ENCODE data around the gene GRM2. TPM values are rescaled to one million over a fixed set of nuclear protein-coding genes. Genes with fewer than 3 reads are reported as not detected.

Gene GRM2
- total RNA-seq, 2 experiments from 2014 or later = 1.7 to 2.4 TPM

DNA sequence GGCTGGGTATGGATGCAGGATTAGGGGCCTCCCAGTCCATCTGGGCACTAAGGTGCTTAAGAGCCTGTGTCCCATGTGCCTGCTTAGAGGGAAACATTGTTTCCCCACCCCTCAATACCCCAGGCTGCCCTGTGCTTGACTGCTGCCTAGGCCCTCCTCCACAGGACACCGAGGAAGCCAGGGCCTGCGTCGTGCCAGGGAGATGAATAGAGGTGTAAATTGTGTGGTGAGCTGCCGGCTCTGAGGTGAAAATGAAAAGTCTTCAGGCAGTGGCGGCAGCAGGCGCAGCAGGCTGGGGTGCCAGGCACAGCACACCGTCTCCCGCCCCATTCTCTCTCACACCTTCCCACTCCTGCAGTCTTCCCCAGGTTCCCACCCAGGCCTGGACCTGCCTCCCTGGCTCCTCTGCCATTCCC, 13.9 kb upstream of the GRM2 start:
- DNase-seq = no peak
- ChIA-PET POLR2A (no interaction called here), CTCF (interaction anchor here (1.4 to 2.4 kb wide), 2 partner anchors 11 to 191 kb away, joined by 3 to 10 read pairs; no protein-coding TSS in a partner anchor)
- peaks cover 26% of the 10 kb centered on the region for H3K4me1 Mint-ChIP-seq
- H3K9me3 Mint-ChIP-seq = no peaks in the 10 kb centered on the region
- peaks cover 38% of the 10 kb centered on the region for H3K36me3 Mint-ChIP-seq (ENCODE audit: low read depth)
- H3K27ac Mint-ChIP-seq = no peak overlapping the region
- H3K27me3 Mint-ChIP-seq = no peaks in the 10 kb centered on the region
- no peak overlapping the region for H3K4me3 Mint-ChIP-seq

DNA sequence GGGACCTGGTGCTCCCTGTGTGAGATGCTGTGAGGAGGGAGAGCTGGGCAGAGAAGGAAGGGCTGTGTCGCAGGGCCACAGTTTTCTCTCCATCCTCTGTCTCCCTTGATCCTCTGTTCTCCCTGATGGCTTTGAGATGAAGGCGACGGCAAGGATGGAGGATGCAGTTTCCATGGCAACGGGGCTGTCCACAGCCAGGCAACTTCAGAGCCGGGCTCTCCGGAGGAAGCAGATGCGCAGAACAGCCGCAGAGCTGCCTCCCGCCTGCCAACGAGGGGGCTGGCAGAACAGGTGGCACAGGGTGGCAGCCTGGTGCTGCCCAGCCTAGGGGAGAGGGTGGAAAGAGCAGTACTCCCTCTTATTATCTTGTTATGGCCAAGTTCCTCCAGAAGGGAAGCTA, 9.9 kb upstream of the GRM2 start:
- no peak for DNase-seq
- no peaks in the 10 kb centered on the region for H3K9me3 Mint-ChIP-seq
- H3K4me1 Mint-ChIP-seq = peaks cover 19% of the 10 kb centered on the region
- no peak overlapping the region for H3K27ac Mint-ChIP-seq
- H3K36me3 Mint-ChIP-seq (ENCODE audit: low read depth) = peaks cover 40% of the 10 kb centered on the region
- no peaks in the 10 kb centered on the region for H3K27me3 Mint-ChIP-seq
- CTCF ChIA-PET = no interaction called here
- POLR2A ChIA-PET = interaction anchor here (1.6 kb wide), 1 partner anchor 11 kb away, joined by 5 read pairs; no protein-coding TSS in a partner anchor
- H3K4me3 Mint-ChIP-seq = no peak overlapping the region

DNA sequence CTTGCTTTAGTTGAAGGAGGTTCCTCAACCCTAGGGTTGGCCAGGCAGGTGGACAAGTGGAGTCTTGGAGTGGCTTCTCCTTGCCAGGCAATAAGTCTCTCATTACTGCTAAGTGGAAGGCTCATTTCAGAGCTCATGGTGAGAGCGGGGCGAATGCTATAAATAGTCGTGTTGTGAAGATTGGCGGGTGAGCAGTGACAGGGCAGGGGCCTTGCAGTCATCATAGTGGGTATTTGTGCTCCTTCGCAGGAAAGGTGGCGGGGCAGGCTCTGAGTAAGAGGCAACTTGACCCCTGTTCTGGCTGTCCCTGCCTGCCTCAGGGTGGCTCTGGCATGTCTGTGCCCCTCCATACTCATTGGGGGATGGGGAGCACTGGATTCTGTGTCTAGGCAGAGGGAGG, 8.7 kb upstream of the GRM2 start:
- Mint-ChIP-seq H3K27ac (no peak overlapping the region), H3K36me3 (ENCODE audit: low read depth) (peaks cover 35% of the 10 kb centered on the region), H3K4me3 (no peak overlapping the region), H3K4me1 (peaks cover 16% of the 10 kb centered on the region), H3K9me3 (no peaks in the 10 kb centered on the region), H3K27me3 (no peaks in the 10 kb centered on the region)
- ChIA-PET CTCF (interaction anchor here (0.9 to 1.8 kb wide), 4 partner anchors 18 to 29 kb away, joined by 3 to 5 read pairs (median 4); no protein-coding TSS in a partner anchor), POLR2A (interaction anchor here (1.6 to 2.3 kb wide), 2 partner anchors 9 to 12 kb away, joined by 5 to 8 read pairs; no protein-coding TSS in a partner anchor)
- no peak for DNase-seq

DNA sequence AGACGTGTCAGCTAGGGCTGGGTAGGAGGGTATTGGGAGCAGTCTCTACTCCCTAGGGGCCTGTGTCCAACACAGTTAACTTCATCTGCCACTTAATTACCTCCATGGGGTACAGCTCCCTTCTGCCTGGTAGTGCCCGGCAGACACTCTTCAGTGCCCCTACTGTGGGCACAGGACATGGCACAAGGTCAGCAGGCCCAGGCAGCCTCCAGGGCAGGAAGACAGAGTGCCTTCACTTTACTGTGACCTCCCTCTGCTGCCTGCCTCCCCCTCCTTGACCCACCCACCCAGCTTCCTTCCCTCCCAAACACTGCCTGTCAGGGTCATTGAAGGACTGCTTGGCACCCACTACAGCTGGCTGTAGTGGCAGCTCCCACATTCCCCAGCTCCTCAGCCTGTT, 6.5 kb upstream of the GRM2 start:
- no peaks in the 10 kb centered on the region for H3K27me3 Mint-ChIP-seq
- H3K9me3 Mint-ChIP-seq = no peaks in the 10 kb centered on the region
- POLR2A ChIA-PET = interaction anchor here (2.3 kb wide), 1 partner anchor 11 kb away, joined by 8 read pairs; no protein-coding TSS in a partner anchor
- CTCF ChIA-PET = no interaction called here
- peaks cover 10% of the 10 kb centered on the region for H3K4me1 Mint-ChIP-seq
- H3K36me3 Mint-ChIP-seq (ENCODE audit: low read depth) = peaks cover 35% of the 10 kb centered on the region
- no peak for DNase-seq
- H3K4me3 Mint-ChIP-seq = no peak overlapping the region
- no peak overlapping the region for H3K27ac Mint-ChIP-seq

DNA sequence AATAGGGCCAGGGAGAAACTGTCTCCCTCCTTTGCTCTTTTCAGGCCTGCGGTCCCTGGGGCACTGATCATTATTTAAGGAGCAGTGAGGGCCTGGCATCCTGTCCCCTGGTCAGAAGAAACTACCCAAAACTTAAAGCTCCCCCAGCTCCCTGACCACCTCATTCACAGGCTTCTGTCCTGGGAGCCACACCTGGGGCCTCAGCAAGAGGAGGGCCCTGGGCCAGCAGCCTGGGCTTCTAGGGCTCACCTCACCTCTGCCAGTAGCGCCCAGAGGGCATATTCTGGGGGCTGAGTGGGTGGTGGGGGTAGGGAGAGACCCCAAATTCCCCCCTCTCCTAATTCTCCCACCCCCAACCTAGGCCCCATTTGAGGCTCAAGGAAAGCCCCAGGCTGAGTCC, 4.7 kb upstream of the GRM2 start:
- H3K27me3 Mint-ChIP-seq = no peaks in the 10 kb centered on the region
- DNase-seq = no peak
- H3K36me3 Mint-ChIP-seq (ENCODE audit: low read depth) = peaks cover 37% of the 10 kb centered on the region
- no peak overlapping the region for H3K4me3 Mint-ChIP-seq
- POLR2A ChIA-PET = no interaction called here
- H3K27ac Mint-ChIP-seq = no peak overlapping the region
- no peaks in the 10 kb centered on the region for H3K9me3 Mint-ChIP-seq
- CTCF ChIA-PET = no interaction called here
- peaks cover 10% of the 10 kb centered on the region for H3K4me1 Mint-ChIP-seq

DNA sequence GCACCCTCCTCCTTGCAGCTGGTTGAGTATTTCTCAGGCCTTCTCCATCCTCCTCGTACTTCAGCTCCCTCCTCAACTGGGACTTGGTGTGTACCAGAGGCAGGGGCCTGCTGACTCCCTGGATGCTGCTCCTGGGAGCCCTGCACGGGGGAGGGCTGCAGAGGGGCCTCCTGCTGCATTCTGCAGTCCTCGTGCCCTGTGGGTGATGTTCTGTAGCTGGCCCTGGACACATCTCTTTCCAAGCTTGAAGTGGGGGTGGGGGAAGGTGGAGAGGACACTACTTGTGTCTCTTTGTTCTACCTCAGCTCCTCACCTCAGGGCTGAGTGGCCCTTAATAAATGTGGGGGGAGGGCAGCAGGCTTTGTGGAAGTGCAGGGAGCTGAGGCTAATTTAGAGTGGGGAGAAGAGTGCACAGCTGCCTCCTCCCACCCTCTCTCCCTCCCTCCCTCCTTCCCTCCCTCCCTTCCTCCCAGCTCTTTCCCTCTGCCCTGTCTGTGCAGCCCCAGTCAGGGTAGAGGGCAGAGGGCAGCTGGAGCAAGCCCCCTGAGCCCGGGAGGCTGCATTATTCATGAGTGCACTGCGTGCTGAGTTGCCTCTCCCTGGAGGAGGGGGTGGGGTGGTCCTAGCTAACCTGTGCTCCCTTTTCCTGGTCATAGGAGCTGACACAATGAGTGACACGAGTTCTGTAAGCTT, 3.7 kb upstream of the GRM2 start:
- Mint-ChIP-seq H3K27me3 (no peaks in the 10 kb centered on the region), H3K27ac (no peak overlapping the region), H3K4me3 (no peak overlapping the region), H3K9me3 (no peaks in the 10 kb centered on the region), H3K4me1 (peaks cover 10% of the 10 kb centered on the region), H3K36me3 (ENCODE audit: low read depth) (peaks cover 37% of the 10 kb centered on the region)
- POLR2A ChIA-PET = interaction anchor here (1.0 kb wide), 1 partner anchor 13 kb away, joined by 3 read pairs; no protein-coding TSS in a partner anchor
- no peak for DNase-seq
- CTCF ChIA-PET = no interaction called here

DNA sequence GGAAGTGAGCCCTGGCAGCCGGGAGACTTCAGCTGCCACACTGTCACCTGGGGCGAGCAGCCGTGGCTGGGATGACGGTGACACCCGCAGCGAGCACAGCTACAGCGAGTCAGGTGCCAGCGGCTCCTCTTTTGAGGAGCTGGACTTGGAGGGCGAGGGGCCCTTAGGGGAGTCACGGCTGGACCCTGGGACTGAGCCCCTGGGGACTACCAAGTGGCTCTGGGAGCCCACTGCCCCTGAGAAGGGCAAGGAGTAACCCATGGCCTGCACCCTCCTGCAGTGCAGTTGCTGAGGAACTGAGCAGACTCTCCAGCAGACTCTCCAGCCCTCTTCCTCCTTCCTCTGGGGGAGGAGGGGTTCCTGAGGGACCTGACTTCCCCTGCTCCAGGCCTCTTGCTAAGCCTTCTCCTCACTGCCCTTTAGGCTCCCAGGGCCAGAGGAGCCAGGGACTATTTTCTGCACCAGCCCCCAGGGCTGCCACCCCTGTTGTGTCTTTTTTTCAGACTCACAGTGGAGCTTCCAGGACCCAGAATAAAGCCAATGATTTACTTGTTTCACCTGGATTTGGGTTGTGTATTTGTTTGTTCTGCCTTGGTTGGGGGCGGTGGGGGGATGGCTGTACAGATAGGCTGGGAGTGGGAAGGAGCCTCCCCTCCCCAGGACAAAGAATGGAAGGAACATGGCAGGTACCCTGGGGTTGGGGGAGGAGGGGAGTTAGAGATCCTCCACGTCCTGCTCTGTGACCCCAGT, 2.9 kb upstream of the GRM2 start:
- Mint-ChIP-seq H3K4me1 (peaks cover 8% of the 10 kb centered on the region), H3K27ac (no peak overlapping the region), H3K36me3 (ENCODE audit: low read depth) (peaks cover 31% of the 10 kb centered on the region), H3K4me3 (no peak overlapping the region), H3K9me3 (no peaks in the 10 kb centered on the region), H3K27me3 (no peaks in the 10 kb centered on the region)
- DNase-seq = no peak
- ChIA-PET CTCF (interaction anchor here (1.1 kb wide), 1 partner anchor 21 kb away, joined by 3 read pairs; no protein-coding TSS in a partner anchor), POLR2A (interaction anchor here (2.0 kb wide), 1 partner anchor 34 kb away, joined by 6 read pairs; no protein-coding TSS in a partner anchor)

DNA sequence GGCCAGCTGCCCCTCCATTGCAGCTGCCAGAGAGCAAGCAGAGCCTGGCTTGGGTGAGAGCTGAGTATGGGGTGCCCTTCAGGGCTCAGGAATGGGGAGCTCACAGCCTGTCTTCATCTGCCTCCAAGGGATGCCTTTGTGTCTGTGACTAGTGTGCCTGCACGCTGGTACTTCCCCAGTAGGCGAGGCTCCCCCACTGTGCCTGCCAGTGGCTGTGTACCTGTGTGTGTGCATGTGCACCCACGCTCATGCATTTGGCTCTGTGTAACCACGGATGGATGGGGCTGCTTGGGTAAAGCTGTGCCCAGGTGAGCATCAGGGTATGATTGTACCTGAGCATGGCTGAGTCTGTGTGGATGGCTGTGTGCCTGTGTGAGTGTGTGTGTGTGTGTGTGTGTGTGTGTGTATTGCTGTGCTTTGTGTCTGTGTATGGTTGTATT, 2.3 kb upstream of the GRM2 start:
- H3K9me3 Mint-ChIP-seq = no peaks in the 10 kb centered on the region
- no peak for DNase-seq
- ChIA-PET POLR2A (interaction anchor here (2.0 kb wide), 1 partner anchor 35 kb away, joined by 6 read pairs; no protein-coding TSS in a partner anchor), CTCF (interaction anchor here (1.1 to 1.6 kb wide), 2 partner anchors 12 to 22 kb away, joined by 3 to 4 read pairs; no protein-coding TSS in a partner anchor)
- H3K36me3 Mint-ChIP-seq (ENCODE audit: low read depth) = peaks cover 26% of the 10 kb centered on the region
- no peak overlapping the region for H3K4me3 Mint-ChIP-seq
- peaks cover 3% of the 10 kb centered on the region for H3K4me1 Mint-ChIP-seq
- no peak overlapping the region for H3K27ac Mint-ChIP-seq
- H3K27me3 Mint-ChIP-seq = no peaks in the 10 kb centered on the region

DNA sequence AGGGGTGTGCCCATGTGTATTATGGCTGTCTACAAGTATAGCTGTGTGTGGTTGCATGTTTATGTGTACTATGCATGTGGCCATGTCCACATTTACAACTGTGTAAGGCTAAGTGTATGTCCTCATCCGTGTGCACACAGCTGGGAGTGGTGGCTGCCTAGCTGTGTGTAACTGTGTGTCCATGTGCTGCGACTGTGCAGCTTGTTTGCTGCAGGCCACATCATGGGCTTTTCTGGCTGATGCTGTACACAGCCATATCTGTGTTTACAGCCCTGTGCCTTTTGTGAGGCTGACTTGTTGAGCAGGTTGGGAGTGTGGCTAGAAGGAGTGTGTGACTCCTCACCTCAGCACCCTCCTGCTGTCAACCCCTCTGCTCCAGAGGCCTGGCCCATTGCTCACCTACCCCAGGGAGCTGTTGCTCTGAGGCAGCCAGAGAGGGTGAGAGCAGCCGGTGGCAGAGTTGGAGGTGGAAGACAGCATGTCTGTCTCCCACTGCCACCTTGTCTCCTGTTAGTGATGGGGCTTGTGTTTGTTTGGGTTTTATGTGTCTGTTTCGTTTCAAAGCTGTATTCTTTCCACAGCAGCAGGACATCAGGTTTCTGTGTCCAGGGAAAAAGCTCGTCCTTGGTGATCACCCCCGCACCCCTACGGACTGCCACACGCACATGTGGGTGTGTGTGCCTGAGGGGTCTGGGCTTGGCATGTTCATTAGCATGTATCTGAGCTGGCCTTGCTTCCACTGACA, 1.4 kb upstream of the GRM2 start:
- Mint-ChIP-seq H3K36me3 (ENCODE audit: low read depth) (peaks cover 23% of the 10 kb centered on the region), H3K4me3 (no peak overlapping the region), H3K4me1 (peaks cover 2% of the 10 kb centered on the region), H3K9me3 (no peaks in the 10 kb centered on the region), H3K27me3 (no peaks in the 10 kb centered on the region), H3K27ac (no peak overlapping the region)
- DNase-seq = no peak
- ChIA-PET POLR2A (interaction anchor here (2.0 kb wide), 1 partner anchor 36 kb away, joined by 6 read pairs; no protein-coding TSS in a partner anchor), CTCF (interaction anchor here (0.6 to 2.3 kb wide), 4 partner anchors 11 to 24 kb away, joined by 3 to 6 read pairs (median 4); no protein-coding TSS in a partner anchor)

DNA sequence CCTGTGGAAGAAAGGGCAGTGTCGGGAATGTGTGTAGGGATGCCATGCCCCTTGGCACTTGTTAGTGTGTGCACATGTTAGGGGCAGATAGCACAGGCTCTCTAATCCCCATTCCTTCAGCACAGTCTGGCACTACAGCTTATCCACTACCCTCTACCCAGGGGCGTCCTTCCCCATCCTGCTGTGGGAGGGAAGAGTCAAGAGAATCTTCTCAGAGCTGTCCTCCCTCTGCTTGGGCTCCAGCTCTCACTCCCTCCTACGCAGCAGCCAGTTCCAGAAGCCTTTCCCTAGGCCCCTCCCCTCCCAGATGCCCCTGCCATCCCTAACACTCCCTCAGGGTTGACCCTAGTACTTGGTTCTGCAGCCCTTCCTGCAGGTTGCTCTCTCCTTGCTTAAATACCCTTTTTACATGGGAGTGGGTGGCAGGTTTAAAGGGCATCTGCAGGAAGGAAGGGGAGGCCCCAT, 815 bp upstream of the GRM2 start:
- Mint-ChIP-seq H3K9me3 (no peaks in the 10 kb centered on the region), H3K36me3 (ENCODE audit: low read depth) (peaks cover 21% of the 10 kb centered on the region), H3K4me1 (peaks cover 2% of the 10 kb centered on the region), H3K27me3 (no peaks in the 10 kb centered on the region), H3K4me3 (no peak overlapping the region), H3K27ac (no peak overlapping the region)
- no peak for DNase-seq
- ChIA-PET POLR2A (no interaction called here), CTCF (interaction anchor here (0.6 to 2.3 kb wide), 3 partner anchors 10 to 24 kb away, joined by 3 to 6 read pairs (median 4); no protein-coding TSS in a partner anchor)

DNA sequence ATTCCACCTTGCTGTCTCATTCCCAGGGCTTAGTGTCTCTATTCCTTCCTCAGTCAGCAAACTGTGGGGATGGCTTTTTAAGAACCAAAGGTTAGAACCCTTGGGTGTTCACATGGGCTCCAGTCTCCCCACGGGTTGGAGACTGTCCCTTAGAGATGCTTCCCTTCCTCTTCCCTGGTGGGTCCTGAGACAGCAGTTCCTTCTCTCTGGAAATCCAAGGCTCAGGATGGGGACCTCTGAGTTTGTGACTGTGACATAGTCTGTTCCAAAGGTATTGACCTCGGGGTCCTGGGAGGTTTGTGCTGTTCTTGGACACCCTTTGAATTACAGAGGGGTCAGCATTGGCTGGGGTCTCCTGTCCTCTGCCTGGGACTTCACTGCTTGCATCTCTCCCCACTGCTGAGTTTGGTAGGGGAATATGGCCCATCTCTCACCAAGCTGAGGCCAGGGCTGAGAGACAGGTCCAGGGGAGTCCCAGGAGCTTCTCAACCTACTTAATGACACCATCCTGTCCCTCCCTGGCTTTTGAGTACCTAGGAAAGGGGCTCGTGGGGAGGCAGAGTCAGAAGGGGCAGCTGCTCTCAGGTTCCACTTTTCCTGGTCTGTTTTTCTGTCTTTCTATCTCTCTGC, 1.5 kb downstream of the GRM2 start:
- H3K4me1 Mint-ChIP-seq = peaks cover 2% of the 10 kb centered on the region
- ChIA-PET CTCF (no interaction called here), POLR2A (no interaction called here)
- H3K4me3 Mint-ChIP-seq = no peak overlapping the region
- no peak overlapping the region for H3K27ac Mint-ChIP-seq
- peaks cover 16% of the 10 kb centered on the region for H3K36me3 Mint-ChIP-seq (ENCODE audit: low read depth)
- no peak for DNase-seq
- no peaks in the 10 kb centered on the region for H3K9me3 Mint-ChIP-seq
- H3K27me3 Mint-ChIP-seq = no peaks in the 10 kb centered on the region

DNA sequence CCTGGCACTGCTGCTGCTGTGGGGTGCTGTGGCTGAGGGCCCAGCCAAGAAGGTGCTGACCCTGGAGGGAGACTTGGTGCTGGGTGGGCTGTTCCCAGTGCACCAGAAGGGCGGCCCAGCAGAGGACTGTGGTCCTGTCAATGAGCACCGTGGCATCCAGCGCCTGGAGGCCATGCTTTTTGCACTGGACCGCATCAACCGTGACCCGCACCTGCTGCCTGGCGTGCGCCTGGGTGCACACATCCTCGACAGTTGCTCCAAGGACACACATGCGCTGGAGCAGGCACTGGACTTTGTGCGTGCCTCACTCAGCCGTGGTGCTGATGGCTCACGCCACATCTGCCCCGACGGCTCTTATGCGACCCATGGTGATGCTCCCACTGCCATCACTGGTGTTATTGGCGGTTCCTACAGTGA, 2.1 kb downstream of the GRM2 start:
- no peaks in the 10 kb centered on the region for H3K9me3 Mint-ChIP-seq
- H3K4me1 Mint-ChIP-seq = peaks cover 3% of the 10 kb centered on the region
- ChIA-PET CTCF (no interaction called here), POLR2A (interaction anchor here (1.4 kb wide), 1 partner anchor 36 kb away, joined by 3 read pairs; no protein-coding TSS in a partner anchor)
- H3K27me3 Mint-ChIP-seq = no peaks in the 10 kb centered on the region
- H3K4me3 Mint-ChIP-seq = no peak overlapping the region
- H3K36me3 Mint-ChIP-seq (ENCODE audit: low read depth) = peaks cover 16% of the 10 kb centered on the region
- no peak for DNase-seq
- H3K27ac Mint-ChIP-seq = no peak overlapping the region
